Activated naive CD4-positive, alpha-beta T cell treated with anti-CD3 and anti-CD28 coated beads, Interleukin-2, amount 50 U/mL, for 72 hours (primary cell): ENCODE measurements around the gene FGGY. TPM values are rescaled to one million over a fixed set of nuclear protein-coding genes. Genes with fewer than 3 reads are reported as not detected.

Source experiments
- ATAC-seq, 2 donors: fragments of 150-1000 bp; cut with Tn5 transposase; 2 replicates each; pipeline ENCODE4 v1.10.0; 2021; ENCODE audit warnings: mild to moderate bottlenecking in 2 of 2, moderate library complexity in 2 of 2
- DNase-seq, 2 donors: peaks; one replicate each; pipeline ENCODE4 v3.0.0; 2021 to 2022; ENCODE audit warnings: low spot score in 2 of 2
- H3K27ac Mint-ChIP-seq, 2 donors: one replicate each; pipeline ENCODE4 v1.8.0; 2022; ENCODE audit warnings: mild to moderate bottlenecking in 2 of 2, mixed read lengths in 2 of 2
- H3K36me3 Mint-ChIP-seq, 2 donors: one replicate each; pipeline ENCODE4 v1.8.0; 2022; ENCODE audit warnings: mixed read lengths in 2 of 2
- H3K9me3 Mint-ChIP-seq, 2 donors: one replicate each; pipeline ENCODE4 v1.8.0; 2022; ENCODE audit warnings: mixed read lengths in 2 of 2
- total RNA-seq, 2 donors: library from RNA; stranded (reverse); gene quantifications; one replicate each; pipeline ENCODE4 v1.2.3, GENCODE V29; 2022

The FGGY gene
- total RNA-seq, 2 donors from 2014 or later, result 15.0 to 17.0 TPM

- Mint-ChIP-seq H3K9me3 (no peaks in the 10 kb centered on the region), H3K27ac (no peak overlapping the region), H3K36me3 (no peaks in the 10 kb centered on the region)
- ATAC-seq (no peak), DNase-seq (no peak)
Measured at GRCh38 chr1:59757197-59757747, 460.4 kb downstream of the FGGY start.

GRCh38 chr1:59759156-59759925 is 462.4 kb downstream of the FGGY start:
- Mint-ChIP-seq H3K27ac (no peak overlapping the region), H3K9me3 (no peaks in the 10 kb centered on the region), H3K36me3 (no peaks in the 10 kb centered on the region)
- ATAC-seq (peak; percentile 84 to 88), DNase-seq (peak; percentile 62 to 69)

GRCh38 chr1:59761443-59761842 is 464.5 kb downstream of the FGGY start:
- Mint-ChIP-seq H3K27ac (no peak overlapping the region), H3K9me3 (no peaks in the 10 kb centered on the region), H3K36me3 (no peaks in the 10 kb centered on the region)
- no peak for ATAC-seq
- no peak for DNase-seq

- Mint-ChIP-seq H3K36me3 (no peaks in the 10 kb centered on the region), H3K9me3 (no peaks in the 10 kb centered on the region), H3K27ac (no peak overlapping the region)
- ATAC-seq (no peak), DNase-seq (no peak)
Measured at GRCh38 chr1:59763418-59763817, 466.5 kb downstream of the FGGY start.

- DNase-seq (no peak), ATAC-seq (no peak)
- Mint-ChIP-seq H3K27ac (no peak overlapping the region), H3K9me3 (no peaks in the 10 kb centered on the region), H3K36me3 (no peaks in the 10 kb centered on the region)
Measured at GRCh38 chr1:59765011-59765730, 468.3 kb downstream of the FGGY start.

- Mint-ChIP-seq H3K27ac (no peak overlapping the region), H3K36me3 (no peaks in the 10 kb centered on the region), H3K9me3 (no peaks in the 10 kb centered on the region)
- DNase-seq (no peak), ATAC-seq (no peak)
Measured at GRCh38 chr1:59766227-59766855, 469.4 kb downstream of the FGGY start.

GRCh38 chr1:59767119-59767518 is 470.2 kb downstream of the FGGY start:
- H3K27ac Mint-ChIP-seq, result no peak overlapping the region
- no peaks in the 10 kb centered on the region for H3K9me3 Mint-ChIP-seq
- DNase-seq, result no peak
- no peaks in the 10 kb centered on the region for H3K36me3 Mint-ChIP-seq
- ATAC-seq, result no peak

- DNase-seq (no peak), ATAC-seq (no peak)
- no peaks in the 10 kb centered on the region for H3K36me3 Mint-ChIP-seq
- H3K9me3 Mint-ChIP-seq, result no peaks in the 10 kb centered on the region
- H3K27ac Mint-ChIP-seq, result peak overlapping the region in 1 of 2 donors; percentile 20
Measured at GRCh38 chr1:59768792-59769735, 472.2 kb downstream of the FGGY start.

GRCh38 chr1:59769736-59770095 is 472.8 kb downstream of the FGGY start:
- no peaks in the 10 kb centered on the region for H3K9me3 Mint-ChIP-seq
- H3K27ac Mint-ChIP-seq, result no peak overlapping the region
- no peaks in the 10 kb centered on the region for H3K36me3 Mint-ChIP-seq
- no peak for DNase-seq
- ATAC-seq, result no peak

- no peak for DNase-seq
- H3K36me3 Mint-ChIP-seq, result no peaks in the 10 kb centered on the region
- no peak for ATAC-seq
- H3K9me3 Mint-ChIP-seq, result no peaks in the 10 kb centered on the region
- no peak overlapping the region for H3K27ac Mint-ChIP-seq
Measured at GRCh38 chr1:59771361-59771760, 474.5 kb downstream of the FGGY start.

- no peaks in the 10 kb centered on the region for H3K36me3 Mint-ChIP-seq
- DNase-seq, result no peak
- no peak for ATAC-seq
- H3K27ac Mint-ChIP-seq, result no peak overlapping the region
- no peaks in the 10 kb centered on the region for H3K9me3 Mint-ChIP-seq
Measured at GRCh38 chr1:59775480-59775879, 478.6 kb downstream of the FGGY start.

GRCh38 chr1:59776960-59777852 is 480.3 kb downstream of the FGGY start:
- Mint-ChIP-seq H3K9me3 (no peaks in the 10 kb centered on the region), H3K27ac (no peak overlapping the region), H3K36me3 (no peaks in the 10 kb centered on the region)
- DNase-seq (no peak), ATAC-seq (no peak)

- DNase-seq (no peak), ATAC-seq (no peak)
- Mint-ChIP-seq H3K9me3 (no peaks in the 10 kb centered on the region), H3K27ac (no peak overlapping the region), H3K36me3 (no peaks in the 10 kb centered on the region)
Measured at GRCh38 chr1:59779949-59780348, 483.1 kb downstream of the FGGY start.

- ATAC-seq (no peak), DNase-seq (no peak)
- H3K36me3 Mint-ChIP-seq, result peaks cover 21 to 33% of the 10 kb centered on the region in 2 donors
- H3K9me3 Mint-ChIP-seq, result peaks cover 20 to 44% of the 10 kb centered on the region in 2 donors
- no peak overlapping the region for H3K27ac Mint-ChIP-seq
Measured at GRCh38 chr1:59788825-59789224, 491.9 kb downstream of the FGGY start.

GRCh38 chr1:59798600-59798999 is 501.7 kb downstream of the FGGY start:
- Mint-ChIP-seq H3K9me3 (peaks cover 0 to 7% of the 10 kb centered on the region in 2 donors), H3K27ac (no peak overlapping the region), H3K36me3 (peaks cover 0 to 5% of the 10 kb centered on the region in 2 donors)
- no peak for ATAC-seq
- DNase-seq, result no peak
